Prostate gland (tissue), 2 donors: ENCODE results near the gene RTN4RL1. TPM values are rescaled to one million over a fixed set of nuclear protein-coding genes. Genes with fewer than 3 reads are reported as not detected.
"Not testable (repeated sequence)": the region's sequence is repeated elsewhere in the genome, so short reads cannot be mapped to it uniquely, and the experiment has no call there.

Source experiments
- DNase-seq: peaks from one replicate; pipeline ENCODE4 v3.0.0-alpha.2; 2019; ENCODE audit warnings: low spot score
- H3K27ac ChIP-seq, 2 donors: fragments of 200-600 bp; sonication (generic); 2 replicates each; pipeline ENCODE4 v1.5.1; 2017 to 2019
- H3K27me3 ChIP-seq: fragments of 200-600 bp; sonication (generic); replicated peaks from 2 replicates; pipeline ENCODE4 v1.5.1; 2019; ENCODE audit not compliant: insufficient read depth
- H3K36me3 ChIP-seq, 2 donors: fragments of 200-600 bp; sonication (generic); 1 replicate in 1 of 2; 2 replicates in 1 of 2; pipeline versions ENCODE4 v1.5.1 to v1.8.1; 2017 to 2019
- H3K4me1 ChIP-seq: fragments of 200-600 bp; sonication (generic); replicated peaks from 2 replicates; pipeline ENCODE4 v1.5.1; 2019
- H3K4me3 ChIP-seq, 2 donors: fragments of 200-600 bp; sonication (generic); 2 replicates each; pipeline ENCODE4 v1.5.1; 2017 to 2019
- H3K9me3 ChIP-seq: fragments of 200-600 bp; sonication (generic); 2 replicates; pipeline ENCODE4 v1.5.1; 2017
- CTCF ChIP-seq, 4 experiments: fragments of 200-600 bp in 2 of 4; fragments of 450-650 bp in 2 of 4; sonication (generic) in 2 of 4; IDR thresholded peaks; 1 replicate in 3 of 4; 2 replicates in 1 of 4; pipeline ENCODE4 v1.5.1; 2016 to 2019; ENCODE audit warnings: antibody characterized with exemption in 4 of 4, mild to moderate bottlenecking in 2 of 4, moderate library complexity in 2 of 4
- POLR2A ChIP-seq: fragments of 450-650 bp; IDR thresholded peaks from one replicate; pipeline ENCODE4 v1.6.1; 2016; ENCODE audit warnings: antibody characterized with exemption, mild to moderate bottlenecking
- POLR2AphosphoS5 ChIP-seq: sonication (generic); formaldehyde crosslinking; IDR thresholded peaks from one replicate; pipeline ENCODE4 v1.6.1; 2017; ENCODE audit warnings: antibody characterized with exemption
- WGBS: methylation state at CpG from one replicate; pipeline ENCODE4 v1.1.5; 2018; 5-methylcytosine and 5-hydroxymethylcytosine counted together
- intact Hi-C: fragments of 100-400 bp; cut with DNase I; formaldehyde crosslinking; loops from one replicate; pipeline ENCODE4 v1.14.2; 2022
- total RNA-seq, 2 donors: library from RNA; depleted of rRNA; stranded (reverse); fragments of >200 nt; gene quantifications; one replicate each; pipeline ENCODE4 v1.1.0, GENCODE V29; 2016

The RTN4RL1 gene
- total RNA-seq, 2 donors from 2014 or later: 8.3 to 21.5 TPM

GRCh38 chr17:2016494-2016893 lies 8.6 kb downstream of the RTN4RL1 start:
- Histone ChIP-seq H3K27me3 (no peaks in the 10 kb centered on the region), H3K9me3 (no peaks in the 10 kb centered on the region), H3K4me1 (peaks cover 3% of the 10 kb centered on the region), H3K36me3 (no peaks in the 10 kb centered on the region), H3K27ac (no peak overlapping the region), H3K4me3 (no peak overlapping the region)
- no peak for DNase-seq
- intact Hi-C loops: no loop called here
- no peak for TF ChIP-seq POLR2AphosphoS5
- TF ChIP-seq POLR2A: no peak
- no peak for TF ChIP-seq CTCF (IDR thresholded peaks at IDR 0.05)
- WGBS: 56% methylated on average over 20 of the region's 20 CpGs

DNA sequence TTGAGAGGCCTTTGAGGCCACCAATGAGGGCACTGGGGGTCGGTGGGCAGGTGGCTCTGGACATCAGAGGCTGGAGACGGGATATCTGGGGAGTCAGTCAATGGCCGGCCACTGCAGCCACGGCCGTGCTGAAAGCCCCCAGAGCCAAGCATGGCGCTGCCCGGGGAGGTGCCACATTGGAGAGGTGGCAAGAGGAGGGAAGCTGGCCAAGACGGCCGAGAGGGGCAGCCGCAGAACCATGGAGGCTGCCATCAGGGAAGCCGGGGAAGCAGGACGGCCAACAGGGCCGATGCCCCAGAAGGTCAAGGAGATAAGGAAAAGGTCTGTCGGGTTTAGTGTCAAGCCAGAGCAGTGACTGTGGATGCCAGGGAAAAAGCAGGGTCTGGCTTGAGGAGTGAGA lies 9.8 kb downstream of the RTN4RL1 start:
- intact Hi-C loops: no loop called here
- Histone ChIP-seq H3K27ac (no peak overlapping the region), H3K4me1 (peaks cover 3% of the 10 kb centered on the region), H3K4me3 (no peak overlapping the region), H3K36me3 (no peaks in the 10 kb centered on the region), H3K9me3 (no peaks in the 10 kb centered on the region), H3K27me3 (no peaks in the 10 kb centered on the region)
- WGBS: 91% methylated on average over 14 of the region's 14 CpGs
- DNase-seq: no peak
- no peak for TF ChIP-seq POLR2AphosphoS5
- TF ChIP-seq POLR2A: no peak
- no peak for TF ChIP-seq CTCF (IDR thresholded peaks at IDR 0.05)

DNA sequence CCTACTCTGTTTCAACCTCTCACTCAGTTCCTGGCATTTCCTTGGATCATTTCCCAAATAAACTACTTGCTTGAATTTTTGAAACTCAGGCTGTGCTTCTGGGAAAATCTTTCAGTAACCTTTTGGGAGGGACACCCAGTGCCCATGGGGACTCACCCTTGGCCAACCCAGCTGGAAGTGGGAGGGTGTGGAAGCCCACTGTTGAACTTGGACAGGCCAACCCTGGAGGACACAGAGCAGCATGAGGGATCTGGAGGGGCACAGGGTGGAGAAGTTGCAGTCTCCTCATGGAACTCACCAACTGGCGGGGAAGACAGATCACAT lies 11.2 kb downstream of the RTN4RL1 start:
- H3K36me3 ChIP-seq: no peaks in the 10 kb centered on the region
- intact Hi-C loops: no loop called here
- H3K4me1 ChIP-seq: peaks cover 3% of the 10 kb centered on the region
- no peaks in the 10 kb centered on the region for H3K9me3 ChIP-seq
- H3K4me3 ChIP-seq: no peak overlapping the region
- no peaks in the 10 kb centered on the region for H3K27me3 ChIP-seq
- 89% methylated on average over 1 of the region's 1 CpG for WGBS
- no peak overlapping the region for H3K27ac ChIP-seq
- no peak for TF ChIP-seq POLR2A
- TF ChIP-seq CTCF (IDR thresholded peaks at IDR 0.05): no peak
- no peak for TF ChIP-seq POLR2AphosphoS5
- DNase-seq: no peak

- H3K36me3 ChIP-seq, H3K27me3 ChIP-seq, H3K9me3 ChIP-seq, H3K4me1 ChIP-seq, H3K4me3 ChIP-seq, DNase-seq, intact Hi-C loops: not testable (repeated sequence)
- peak overlapping the region; percentile 66 to 86 for H3K27ac ChIP-seq
- 61% methylated on average over 6 of the region's 6 CpGs for WGBS
Observed at GRCh38 chr17:2013220-2013993, 11.7 kb downstream of the RTN4RL1 start.

DNA sequence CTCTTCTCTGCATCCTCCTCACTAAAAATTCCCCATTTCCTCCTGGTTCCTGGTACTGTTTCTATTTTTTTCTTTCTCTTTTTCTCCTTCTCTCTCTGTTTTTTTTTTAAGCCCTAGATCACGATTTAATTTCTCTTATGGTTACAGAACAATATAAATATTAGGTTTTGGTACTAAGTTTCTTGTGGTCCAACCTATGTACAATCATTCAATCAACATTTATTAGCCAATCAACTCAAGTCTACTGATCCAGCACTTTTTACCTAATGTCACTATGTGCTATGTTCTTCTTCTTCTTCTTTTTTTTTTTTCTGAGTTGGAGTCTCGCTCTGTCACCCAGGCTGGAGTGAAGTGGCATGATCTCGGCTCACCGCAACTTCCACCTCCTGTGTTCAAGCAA lies 12.6 kb downstream of the RTN4RL1 start:
- TF ChIP-seq POLR2A (no peak), CTCF (IDR thresholded peaks at IDR 0.05) (no peak), POLR2AphosphoS5 (no peak)
- H3K27me3 ChIP-seq: no peaks in the 10 kb centered on the region
- intact Hi-C loops: no loop called here
- no peaks in the 10 kb centered on the region for H3K36me3 ChIP-seq
- no peak overlapping the region for H3K4me3 ChIP-seq
- no peak for DNase-seq
- H3K27ac ChIP-seq: peak overlapping the region; percentile 66 to 86
- 87% methylated on average over 4 of the region's 4 CpGs for WGBS
- peaks cover 3% of the 10 kb centered on the region for H3K4me1 ChIP-seq
- H3K9me3 ChIP-seq: no peaks in the 10 kb centered on the region
